DMS153 (cell line): ENCODE results near the gene PCP2.

Experiments used
- DNase-seq: peaks from one replicate; lab custom pipeline; 2025; lab: John Stamatoyannopoulos, UW

The PCP2 gene

GRCh38 chr19:7618771-7619510 is 14.6 kb downstream of the PCP2 start:
- no peak for DNase-seq

GRCh38 chr19:7618348-7618747 is 15.2 kb downstream of the PCP2 start:
- no peak for DNase-seq

- DNase-seq = no peak
Measured at GRCh38 chr19:7617735-7618134, 15.8 kb downstream of the PCP2 start.

GRCh38 chr19:7617172-7617571 is 16.3 kb downstream of the PCP2 start:
- no peak for DNase-seq

GRCh38 chr19:7614859-7615741 is 18.4 kb downstream of the PCP2 start:
- DNase-seq = no peak

GRCh38 chr19:7612282-7613274 is 20.9 kb downstream of the PCP2 start:
- DNase-seq = no peak

- DNase-seq = no peak
Measured at GRCh38 chr19:7611541-7612279, 21.8 kb downstream of the PCP2 start.

GRCh38 chr19:7610491-7611240 is 22.9 kb downstream of the PCP2 start:
- no peak for DNase-seq

- no peak for DNase-seq
Measured at GRCh38 chr19:7607874-7608560, 25.5 kb downstream of the PCP2 start.

GRCh38 chr19:7607212-7607873 is 26.2 kb downstream of the PCP2 start:
- no peak for DNase-seq

GRCh38 chr19:7606289-7606688 is 27.2 kb downstream of the PCP2 start:
- DNase-seq = no peak

- DNase-seq = no peak
Measured at GRCh38 chr19:7605490-7606222, 27.9 kb downstream of the PCP2 start.

GRCh38 chr19:7603919-7604318 is 29.6 kb downstream of the PCP2 start:
- no peak for DNase-seq

GRCh38 chr19:7602935-7603497 is 30.5 kb downstream of the PCP2 start:
- DNase-seq = no peak

GRCh38 chr19:7602240-7602934 is 31.1 kb downstream of the PCP2 start:
- DNase-seq = no peak

- no peak for DNase-seq
Measured at GRCh38 chr19:7600721-7601120, 32.8 kb downstream of the PCP2 start.

- DNase-seq = no peak
Measured at GRCh38 chr19:7598180-7598579, 35.3 kb downstream of the PCP2 start.

- DNase-seq = no peak
Measured at GRCh38 chr19:7597689-7598088, 35.8 kb downstream of the PCP2 start.
